ENCODE results near the gene LSM12.

Gene LSM12

DNA sequence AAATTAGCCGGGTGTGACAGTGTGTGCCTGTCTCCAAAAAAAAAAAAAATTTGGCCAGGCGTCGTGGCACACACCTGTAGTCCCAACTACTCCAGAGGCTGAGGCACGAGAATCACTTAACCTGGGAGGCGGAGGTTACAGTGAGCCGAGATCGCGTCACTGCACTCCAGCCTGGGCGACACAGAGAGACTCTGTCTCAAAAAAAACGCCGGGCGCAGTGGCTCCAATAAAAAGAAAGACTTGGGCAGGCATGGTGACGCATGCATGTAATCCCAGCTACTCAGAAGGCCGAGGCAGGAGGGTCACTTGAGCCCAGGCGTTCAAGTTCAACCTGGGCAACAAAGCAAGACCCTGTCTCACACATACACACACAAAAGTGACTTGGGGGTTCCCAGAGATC lies 3.6 kb downstream of the LSM12 start:
- H3K4me1 ChIP-seq (ENCODE audit: insufficient read depth, low read length, severe bottlenecking): peaks cover 21% of the 10 kb centered on the region
- H3K27me3 ChIP-seq (ENCODE audit: insufficient read depth, low read length): no peaks in the 10 kb centered on the region
- H3K9me2 ChIP-seq (ENCODE audit: low read depth, low read length): no peaks in the 10 kb centered on the region
- H3K4me3 ChIP-seq (ENCODE audit: low read depth, low read length, poor library complexity, severe bottlenecking): no peak overlapping the region
- H3K27ac ChIP-seq (ENCODE audit: low read depth, low read length, poor library complexity, severe bottlenecking): no peak overlapping the region
- H4K20me1 ChIP-seq (ENCODE audit: insufficient read depth, low read length): no peaks in the 10 kb centered on the region
- H3K9me3 ChIP-seq (ENCODE audit: low read length): no peaks in the 10 kb centered on the region
- H3K4me2 ChIP-seq (ENCODE audit: low read length): no peak overlapping the region
- no peak overlapping the region for H3K9ac ChIP-seq (ENCODE audit: low read length)
- no peak overlapping the region for H2AFZ ChIP-seq (ENCODE audit: low read length)
- no peaks in the 10 kb centered on the region; the same call in 1 of the 2 replicates for H3F3A ChIP-seq (ENCODE audit: insufficient read depth, low read length)
- no peak for TF ChIP-seq EZH2 (IDR thresholded peaks at IDR 0.05; ENCODE audit: borderline replicate concordance, low read length)
- TF ChIP-seq, protein P1, sequence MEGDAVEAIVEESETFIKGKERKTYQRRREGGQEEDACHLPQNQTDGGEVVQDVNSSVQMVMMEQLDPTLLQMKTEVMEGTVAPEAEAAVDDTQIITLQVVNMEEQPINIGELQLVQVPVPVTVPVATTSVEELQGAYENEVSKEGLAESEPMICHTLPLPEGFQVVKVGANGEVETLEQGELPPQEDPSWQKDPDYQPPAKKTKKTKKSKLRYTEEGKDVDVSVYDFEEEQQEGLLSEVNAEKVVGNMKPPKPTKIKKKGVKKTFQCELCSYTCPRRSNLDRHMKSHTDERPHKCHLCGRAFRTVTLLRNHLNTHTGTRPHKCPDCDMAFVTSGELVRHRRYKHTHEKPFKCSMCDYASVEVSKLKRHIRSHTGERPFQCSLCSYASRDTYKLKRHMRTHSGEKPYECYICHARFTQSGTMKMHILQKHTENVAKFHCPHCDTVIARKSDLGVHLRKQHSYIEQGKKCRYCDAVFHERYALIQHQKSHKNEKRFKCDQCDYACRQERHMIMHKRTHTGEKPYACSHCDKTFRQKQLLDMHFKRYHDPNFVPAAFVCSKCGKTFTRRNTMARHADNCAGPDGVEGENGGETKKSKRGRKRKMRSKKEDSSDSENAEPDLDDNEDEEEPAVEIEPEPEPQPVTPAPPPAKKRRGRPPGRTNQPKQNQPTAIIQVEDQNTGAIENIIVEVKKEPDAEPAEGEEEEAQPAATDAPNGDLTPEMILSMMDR (IDR thresholded peaks at IDR 0.05; ENCODE audit: low read length): no peak
- peaks cover 58% of the 10 kb centered on the region for H3K36me3 ChIP-seq (ENCODE audit: insufficient read depth, low read length)
- peaks cover 65% of the 10 kb centered on the region for H3K79me2 ChIP-seq (ENCODE audit: insufficient read depth, low read length)

DNA sequence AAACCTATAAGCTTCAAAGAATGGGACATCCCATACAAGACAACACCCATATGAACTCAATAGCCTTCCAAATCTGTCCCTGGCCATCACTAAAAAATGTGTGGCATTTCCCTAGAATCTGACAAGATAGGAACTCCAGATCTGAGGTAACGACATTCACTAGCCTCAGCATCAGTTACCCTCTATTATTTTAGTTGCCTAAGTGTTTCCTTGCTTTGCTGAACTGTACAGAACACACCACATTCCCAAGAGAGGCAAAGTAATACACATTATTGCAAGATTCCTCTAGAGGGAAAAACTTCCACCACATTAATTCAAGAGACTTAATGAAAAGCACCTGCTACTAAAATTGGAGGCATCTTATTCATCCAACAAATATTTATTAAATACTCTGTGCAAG lies 5.0 kb downstream of the LSM12 start:
- H3K27ac ChIP-seq (ENCODE audit: low read depth, low read length, poor library complexity, severe bottlenecking): no peak overlapping the region
- no peaks in the 10 kb centered on the region for H3F3A ChIP-seq (ENCODE audit: insufficient read depth, low read length)
- H3K9ac ChIP-seq (ENCODE audit: low read length): no peak overlapping the region

DNA sequence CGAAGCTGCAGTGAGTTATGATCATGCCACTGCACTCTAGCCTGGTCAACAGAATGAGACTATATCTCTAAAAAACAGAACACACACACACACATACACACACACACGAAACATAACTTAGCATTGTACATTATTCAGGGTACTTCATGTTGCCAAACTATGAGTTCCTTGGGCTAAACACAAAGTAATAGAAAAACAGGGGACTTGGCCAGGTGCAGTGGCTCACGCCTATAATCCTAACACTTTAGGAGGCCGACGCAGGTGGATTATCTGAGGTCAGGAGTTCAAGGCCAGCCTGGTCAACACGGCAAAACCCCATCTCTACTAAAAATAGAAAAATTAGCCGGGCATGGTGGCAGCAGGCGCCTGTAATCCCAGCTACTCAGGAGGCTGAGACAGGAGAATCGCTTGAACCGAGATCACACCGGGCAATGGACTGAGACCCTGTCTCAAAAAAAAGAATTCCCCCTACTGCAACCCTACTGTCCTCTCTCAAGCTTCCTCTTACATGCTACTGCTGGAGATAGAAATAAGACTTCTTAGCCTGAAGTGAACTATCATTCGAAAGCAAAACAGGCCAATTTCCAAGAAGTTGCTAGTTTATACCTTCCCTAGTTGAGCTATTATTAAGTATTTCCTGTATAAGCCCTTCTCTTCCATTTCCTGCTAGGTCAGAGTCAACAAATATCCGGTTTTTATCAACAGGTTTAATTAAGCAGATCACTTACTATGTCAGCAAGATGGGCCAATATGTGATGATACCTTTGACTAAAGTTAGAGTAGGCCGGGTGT lies 7.2 kb downstream of the LSM12 start:
- peaks cover 85% of the 10 kb centered on the region for H3K36me3 ChIP-seq (ENCODE audit: insufficient read depth, low read length)
- H3K79me2 ChIP-seq (ENCODE audit: insufficient read depth, low read length): peaks cover 48% of the 10 kb centered on the region
- H3K27me3 ChIP-seq (ENCODE audit: insufficient read depth, low read length): no peaks in the 10 kb centered on the region
- no peak overlapping the region for H3K9ac ChIP-seq (ENCODE audit: low read length)
- no peak overlapping the region for H3K4me2 ChIP-seq (ENCODE audit: low read length)
- H3K27ac ChIP-seq (ENCODE audit: low read depth, low read length, poor library complexity, severe bottlenecking): no peak overlapping the region
- H4K20me1 ChIP-seq (ENCODE audit: insufficient read depth, low read length): no peaks in the 10 kb centered on the region
- no peaks in the 10 kb centered on the region for H3K4me1 ChIP-seq (ENCODE audit: insufficient read depth, low read length, severe bottlenecking)
- no peak for TF ChIP-seq EZH2 (IDR thresholded peaks at IDR 0.05; ENCODE audit: borderline replicate concordance, low read length)
- TF ChIP-seq, protein P1 (IDR thresholded peaks at IDR 0.05; ENCODE audit: low read length): no peak
- H2AFZ ChIP-seq (ENCODE audit: low read length): no peak overlapping the region
- no peaks in the 10 kb centered on the region for H3K9me2 ChIP-seq (ENCODE audit: low read depth, low read length)
- H3K4me3 ChIP-seq (ENCODE audit: low read depth, low read length, poor library complexity, severe bottlenecking): no peak overlapping the region
- H3K9me3 ChIP-seq (ENCODE audit: low read length): no peaks in the 10 kb centered on the region
- H3F3A ChIP-seq (ENCODE audit: insufficient read depth, low read length): no peaks in the 10 kb centered on the region

More for the DNA sequence above, 5.0 kb downstream of the LSM12 start:
- Histone ChIP-seq H3K9me3 (ENCODE audit: low read length) (no peaks in the 10 kb centered on the region), H3K4me3 (ENCODE audit: low read depth, low read length, poor library complexity, severe bottlenecking) (no peak overlapping the region), H3K9me2 (ENCODE audit: low read depth, low read length) (no peaks in the 10 kb centered on the region), H3K79me2 (ENCODE audit: insufficient read depth, low read length) (peaks cover 61% of the 10 kb centered on the region), H3K4me2 (ENCODE audit: low read length) (no peak overlapping the region), H3K36me3 (ENCODE audit: insufficient read depth, low read length) (peaks cover 66% of the 10 kb centered on the region), H3K4me1 (ENCODE audit: insufficient read depth, low read length, severe bottlenecking) (peaks cover 10% of the 10 kb centered on the region), H3K27me3 (ENCODE audit: insufficient read depth, low read length) (no peaks in the 10 kb centered on the region), H2AFZ (ENCODE audit: low read length) (no peak overlapping the region), H4K20me1 (ENCODE audit: insufficient read depth, low read length) (no peaks in the 10 kb centered on the region)
- no peak for TF ChIP-seq EZH2 (IDR thresholded peaks at IDR 0.05; ENCODE audit: borderline replicate concordance, low read length)
- TF ChIP-seq, protein P1 (IDR thresholded peaks at IDR 0.05; ENCODE audit: low read length): no peak

Data from OCI-LY1 (cell line).